DOHH2 (cell line): Measurements from ENCODE around the gene PDE4B.

Experiments
- CTCF ChIP-seq: fragments of 200-600 bp; sonication (generic); IDR thresholded peaks from one replicate; pipeline ENCODE4 v1.5.1; 2014; ENCODE audit warnings: antibody characterized with exemption, mild to moderate bottlenecking, low read depth, low read length; ENCODE audit not compliant: poor library complexity, severe bottlenecking
- EZH2phosphoT487 ChIP-seq: fragments of 200-600 bp; sonication (generic); IDR thresholded peaks from 2 replicates; pipeline ENCODE4 v1.6.1; 2017; ENCODE audit warnings: borderline replicate concordance, mild to moderate bottlenecking, antibody characterized with exemption, low read length, moderate library complexity, mixed read lengths

GRCh38 chr1:66274634-66275033 lies 481.9 kb downstream of the PDE4B start:
- TF ChIP-seq CTCF (no peak), EZH2phosphoT487 (no peak)
